NB4 (cell line): ENCODE results near the gene HOXB2.

Experiments
- TF ChIP-seq, protein P1 (sequence below): IDR thresholded peaks from one replicate; pipeline ENCODE4 v1.5.1; 2012; ENCODE audit warnings: low read depth, low read length
- TF ChIP-seq, protein P2 (sequence below): IDR thresholded peaks from 2 replicates; pipeline ENCODE4 v1.6.1; 2011; ENCODE audit warnings: low read depth, low read length

DNA sequence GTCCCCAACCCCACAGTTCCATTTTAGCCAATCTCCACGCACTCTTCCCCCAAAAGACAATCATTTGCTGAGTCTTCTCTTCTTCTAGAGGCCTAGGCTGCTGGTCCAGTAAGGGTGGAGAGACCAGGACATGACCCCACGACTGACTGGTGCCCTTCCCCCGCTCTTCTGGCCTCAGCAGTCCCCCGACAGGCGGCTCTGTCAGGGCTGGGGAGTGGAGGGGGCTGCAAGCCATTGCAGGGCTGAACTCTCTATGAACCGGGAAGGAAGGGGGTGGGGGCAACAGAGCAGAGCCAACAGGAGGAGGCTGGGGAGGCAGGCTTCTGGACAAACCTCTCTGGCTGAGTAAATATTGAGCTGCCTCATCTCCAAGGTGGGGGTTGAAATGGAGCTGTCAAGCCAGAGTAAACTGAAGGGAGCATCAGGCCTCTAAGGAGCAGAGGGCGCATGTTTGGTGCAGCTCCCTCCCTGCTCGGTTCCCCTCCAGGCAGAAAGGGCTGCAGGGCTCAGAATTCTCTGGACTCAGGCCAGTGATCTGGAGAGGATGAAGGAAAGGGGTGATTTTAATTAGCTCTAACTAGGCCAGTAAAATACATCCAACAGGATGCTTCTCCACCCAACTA is 22.8 kb downstream of the HOXB2 start:
- TF ChIP-seq, protein P1, sequence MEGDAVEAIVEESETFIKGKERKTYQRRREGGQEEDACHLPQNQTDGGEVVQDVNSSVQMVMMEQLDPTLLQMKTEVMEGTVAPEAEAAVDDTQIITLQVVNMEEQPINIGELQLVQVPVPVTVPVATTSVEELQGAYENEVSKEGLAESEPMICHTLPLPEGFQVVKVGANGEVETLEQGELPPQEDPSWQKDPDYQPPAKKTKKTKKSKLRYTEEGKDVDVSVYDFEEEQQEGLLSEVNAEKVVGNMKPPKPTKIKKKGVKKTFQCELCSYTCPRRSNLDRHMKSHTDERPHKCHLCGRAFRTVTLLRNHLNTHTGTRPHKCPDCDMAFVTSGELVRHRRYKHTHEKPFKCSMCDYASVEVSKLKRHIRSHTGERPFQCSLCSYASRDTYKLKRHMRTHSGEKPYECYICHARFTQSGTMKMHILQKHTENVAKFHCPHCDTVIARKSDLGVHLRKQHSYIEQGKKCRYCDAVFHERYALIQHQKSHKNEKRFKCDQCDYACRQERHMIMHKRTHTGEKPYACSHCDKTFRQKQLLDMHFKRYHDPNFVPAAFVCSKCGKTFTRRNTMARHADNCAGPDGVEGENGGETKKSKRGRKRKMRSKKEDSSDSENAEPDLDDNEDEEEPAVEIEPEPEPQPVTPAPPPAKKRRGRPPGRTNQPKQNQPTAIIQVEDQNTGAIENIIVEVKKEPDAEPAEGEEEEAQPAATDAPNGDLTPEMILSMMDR, result no peak
- TF ChIP-seq, protein P2, sequence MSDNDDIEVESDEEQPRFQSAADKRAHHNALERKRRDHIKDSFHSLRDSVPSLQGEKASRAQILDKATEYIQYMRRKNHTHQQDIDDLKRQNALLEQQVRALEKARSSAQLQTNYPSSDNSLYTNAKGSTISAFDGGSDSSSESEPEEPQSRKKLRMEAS, result no peak
